ENCODE data around the gene HIP1. TPM values are rescaled to one million over a fixed set of nuclear protein-coding genes. Genes with fewer than 3 reads are reported as not detected.
A peak's percentile ranks its signal among the peaks of the same experiment; 100 is the strongest.

The HIP1 gene
- total and polyA plus RNA-seq, 2 of the 4 experiments (the other 2 are of a cell fraction): 6.8 to 10.0 TPM

DNA sequence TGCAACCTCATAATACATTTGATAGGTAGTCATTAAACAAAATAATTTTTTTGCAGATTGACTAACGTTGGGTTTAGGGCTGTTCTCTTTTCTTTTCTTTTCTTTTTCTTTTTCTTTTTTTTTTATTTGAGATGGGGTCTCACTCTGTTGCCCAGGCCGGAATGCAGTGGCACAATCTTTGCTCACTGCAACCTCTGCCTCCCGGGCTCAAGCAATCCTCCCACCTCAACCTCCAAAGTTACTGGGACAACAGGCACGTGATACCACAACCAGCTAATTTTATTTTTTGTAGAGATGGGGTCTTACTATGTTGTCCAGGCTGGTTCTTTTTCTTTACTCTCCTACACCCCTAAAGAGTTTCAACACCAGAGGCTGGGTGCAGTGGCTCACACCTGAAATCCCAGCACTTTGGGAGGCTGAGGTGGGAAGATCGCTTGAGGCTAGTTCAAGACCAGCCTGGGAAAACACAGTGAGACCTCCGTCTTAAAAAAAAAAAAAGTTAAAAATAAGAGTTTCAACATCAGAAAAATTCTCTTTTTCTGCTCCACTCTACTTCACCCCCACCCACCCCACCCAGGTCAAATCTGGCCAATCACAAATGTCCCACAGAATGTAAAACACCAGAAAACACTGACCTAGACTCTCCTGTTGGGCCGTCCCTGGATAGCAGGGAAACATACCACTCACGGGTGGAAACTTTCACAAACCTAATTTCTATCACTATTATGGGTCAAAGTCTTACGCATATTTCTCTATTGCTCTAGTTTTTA is 3.0 kb downstream of the HIP1 start:
- Histone ChIP-seq H3K4me1 (ENCODE audit: control insufficient read depth, insufficient read depth, low read length) (peaks cover 16% of the 10 kb centered on the region), H2BK5ac (ENCODE audit: low read depth, low read length, poor library complexity, severe bottlenecking) (no peak overlapping the region), H3K79me1 (ENCODE audit: low read depth in 1 of 2, low read length in 2 of 2) (peaks cover 12 to 46% of the 10 kb centered on the region in 2 experiments), H2AK9ac (replicated peaks; ENCODE audit: low read depth, low read length, poor library complexity) (no peak overlapping the region), H4K20me1 (ENCODE audit: insufficient read depth, low read length) (peaks cover 7% of the 10 kb centered on the region; the same call in 1 of the 2 replicates), H2BK15ac (ENCODE audit: low read depth, low read length) (no peak overlapping the region), H4K5ac (ENCODE audit: low read depth, low read length) (no peak overlapping the region), H3K56ac (ENCODE audit: extremely low read depth, insufficient read depth, low read length) (no peak overlapping the region), H3K23ac (ENCODE audit: low read depth, low read length) (no peak overlapping the region), H3K4me3 (ENCODE audit: insufficient read depth, low read depth, low read length) (no peak overlapping the region), H3K18ac (ENCODE audit: low read depth, low read length) (no peak overlapping the region), H3K27me3 (ENCODE audit: control insufficient read depth, insufficient read depth, low read length) (no peaks in the 10 kb centered on the region), H3K9me3 (ENCODE audit: control insufficient read depth, insufficient read depth, low read length) (no peaks in the 10 kb centered on the region), H2AFZ (replicated peaks; ENCODE audit: low read length, poor library complexity) (no peak overlapping the region), H3K27ac (ENCODE audit: insufficient read depth, low read length) (no peak overlapping the region), H4K91ac (ENCODE audit: insufficient read depth, low read depth, low read length) (no peak overlapping the region), H2BK20ac (ENCODE audit: low read depth, low read length) (no peak overlapping the region), H2BK120ac (ENCODE audit: low read depth, low read length) (no peak overlapping the region), H2AK5ac (ENCODE audit: low read depth, low read length) (0 out of 2 replicates have a peak overlapping the region, but pooled peaks have one; percentile 16), H3K36me3 (ENCODE audit: control insufficient read depth, insufficient read depth, low read length) (no peaks in the 10 kb centered on the region), H3K9me1 (ENCODE audit: insufficient read depth, low read length) (peaks cover 16% of the 10 kb centered on the region), H3K9ac (ENCODE audit: low read depth, low read length) (no peak overlapping the region), H3K4ac (ENCODE audit: low read depth, low read length) (no peak overlapping the region), H4K8ac (ENCODE audit: low read depth in 2 of 2, low read length in 2 of 2) (no peak overlapping the region), H3K14ac (replicated peaks; ENCODE audit: low read depth, low read length) (no peak overlapping the region), H3K4me2 (ENCODE audit: low read depth, low read length) (no peak overlapping the region)
- dilution Hi-C loops (cut with HindIII; ENCODE audit: low sequenced_read_pairs, unreplicated experiment): no loop called here
- ChIA-PET POLR2A (ENCODE audit: unreplicated experiment) (no interaction called here), CTCF (no interaction called here)
- in situ Hi-C loops (cut with MboI; ENCODE audit: low sequenced_read_pairs): no loop called here
- WGBS, 2 experiments (ENCODE audit: extremely low coverage in 2 of 2, insufficient read length in 1 of 2): no CpG with 5 or more reads among the region's 9 CpGs
- DNase-seq (no peak), ATAC-seq (ENCODE audit: low read depth) (no peak)
- no TSS peak for BruUV-seq (replicated peaks)
- intact Hi-C loops (cut with micrococcal nuclease): no loop called here
- no peak for TF ChIP-seq RCOR1 (IDR thresholded peaks at IDR 0.05; ENCODE audit: insufficient replicate concordance, low read length)
- no peak for TF ChIP-seq CEBPB (IDR thresholded peaks at IDR 0.05; ENCODE audit: low read depth, low read length)
- TF ChIP-seq MXI1 (IDR thresholded peaks at IDR 0.05; ENCODE audit: borderline replicate concordance, low read depth, low read length): no peak
- no peak for TF ChIP-seq POLR2A (IDR thresholded peaks at IDR 0.05; ENCODE audit: low read depth, low read length)
- no peak for TF ChIP-seq SMC3 (IDR thresholded peaks at IDR 0.05; ENCODE audit: low read depth, low read length)
- TF ChIP-seq, protein P1, sequence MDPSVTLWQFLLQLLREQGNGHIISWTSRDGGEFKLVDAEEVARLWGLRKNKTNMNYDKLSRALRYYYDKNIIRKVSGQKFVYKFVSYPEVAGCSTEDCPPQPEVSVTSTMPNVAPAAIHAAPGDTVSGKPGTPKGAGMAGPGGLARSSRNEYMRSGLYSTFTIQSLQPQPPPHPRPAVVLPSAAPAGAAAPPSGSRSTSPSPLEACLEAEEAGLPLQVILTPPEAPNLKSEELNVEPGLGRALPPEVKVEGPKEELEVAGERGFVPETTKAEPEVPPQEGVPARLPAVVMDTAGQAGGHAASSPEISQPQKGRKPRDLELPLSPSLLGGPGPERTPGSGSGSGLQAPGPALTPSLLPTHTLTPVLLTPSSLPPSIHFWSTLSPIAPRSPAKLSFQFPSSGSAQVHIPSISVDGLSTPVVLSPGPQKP (IDR thresholded peaks at IDR 0.05; ENCODE audit: borderline replicate concordance, low read depth, low read length): no peak
- TF ChIP-seq MAFK (IDR thresholded peaks at IDR 0.05; ENCODE audit: low read depth, low read length): no peak
- no peak for TF ChIP-seq RFX5 (IDR thresholded peaks at IDR 0.05; ENCODE audit: low read depth, low read length)
- TF ChIP-seq, protein P2, sequence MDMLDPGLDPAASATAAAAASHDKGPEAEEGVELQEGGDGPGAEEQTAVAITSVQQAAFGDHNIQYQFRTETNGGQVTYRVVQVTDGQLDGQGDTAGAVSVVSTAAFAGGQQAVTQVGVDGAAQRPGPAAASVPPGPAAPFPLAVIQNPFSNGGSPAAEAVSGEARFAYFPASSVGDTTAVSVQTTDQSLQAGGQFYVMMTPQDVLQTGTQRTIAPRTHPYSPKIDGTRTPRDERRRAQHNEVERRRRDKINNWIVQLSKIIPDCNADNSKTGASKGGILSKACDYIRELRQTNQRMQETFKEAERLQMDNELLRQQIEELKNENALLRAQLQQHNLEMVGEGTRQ (IDR thresholded peaks at IDR 0.05; ENCODE audit: low read depth, low read length): no peak
- no peak for TF ChIP-seq CTCF (conservative IDR thresholded peaks at IDR 0.05; ENCODE audit: low read depth, low read length)
